Lung (tissue), 12 donors: ENCODE measurements around the gene ACSS2. TPM values are rescaled to one million over a fixed set of nuclear protein-coding genes. Genes with fewer than 3 reads are reported as not detected.

ENCODE experiments used
- ATAC-seq: fragments of 200-7000 bp; cut with Tn5 transposase; one replicate; pipeline ENCODE4 v1.9.1; 2020; ENCODE audit warnings: moderate number of reproducible peaks; ENCODE audit not compliant: insufficient read depth, low FRiP score
- DNase-seq, 3 donors: peaks; one replicate each; pipeline ENCODE4 v3.0.0-alpha.2; 2013 to 2017
- H3K27ac ChIP-seq, 2 donors: one replicate each; pipeline ENCODE4 v1.5.1; 2013; ENCODE audit warnings: mild to moderate bottlenecking in 2 of 2, moderate library complexity in 2 of 2, control low read depth in 1 of 2, inconsistent platforms in 1 of 2, low read depth in 1 of 2, low read length in 1 of 2
- H3K27me3 ChIP-seq, 3 donors: one replicate each; pipeline ENCODE4 v1.5.1; 2013; ENCODE audit warnings: low read length in 2 of 3; ENCODE audit not compliant: control insufficient read depth in 3 of 3, insufficient read depth in 3 of 3
- H3K36me3 ChIP-seq, 4 donors: one replicate each; pipeline ENCODE4 v1.5.1; 2013; ENCODE audit warnings: low read length in 4 of 4, mild to moderate bottlenecking in 1 of 4, moderate library complexity in 1 of 4; ENCODE audit not compliant: control insufficient read depth in 4 of 4, insufficient read depth in 4 of 4
- H3K4me1 ChIP-seq, 5 donors: one replicate each; pipeline ENCODE4 v1.5.1; 2013; ENCODE audit warnings: low read length in 5 of 5, mild to moderate bottlenecking in 2 of 5, moderate library complexity in 1 of 5; ENCODE audit not compliant: control insufficient read depth in 5 of 5, insufficient read depth in 5 of 5
- H3K4me3 ChIP-seq: one replicate; pipeline ENCODE4 v1.5.1; 2013; ENCODE audit warnings: mild to moderate bottlenecking, control low read depth, moderate library complexity
- H3K9ac ChIP-seq, 2 donors: one replicate each; pipeline ENCODE4 v1.5.1; 2013; ENCODE audit warnings: low read length in 2 of 2, control low read depth in 1 of 2; ENCODE audit not compliant: insufficient read depth in 1 of 2
- H3K9me3 ChIP-seq, 4 donors: one replicate each; pipeline ENCODE4 v1.5.1; 2013; ENCODE audit warnings: low read length in 3 of 4, mild to moderate bottlenecking in 1 of 4, moderate library complexity in 1 of 4; ENCODE audit not compliant: control insufficient read depth in 4 of 4, insufficient read depth in 3 of 4
- WGBS, 2 donors: extraction: QIAGEN DNeasy Blood & Tissue Kit; methylation state at CpG; one replicate each; pipeline ENCODE4 v1.1.7; 2013; 5-methylcytosine and 5-hydroxymethylcytosine counted together
- polyA plus RNA-seq, 2 donors: library from polyadenylated mRNA; stranded (reverse); fragments of 200-250 nt; gene quantifications; one replicate each; pipeline ENCODE4 v1.2.1, GENCODE V29; 2013
- total RNA-seq, 2 donors: library from RNA; depleted of rRNA in 1 of 2; stranded (reverse); fragments of >200 nt in 1 of 2; gene quantifications; one replicate each; pipeline ENCODE4 v1.2.1, GENCODE V29; 2014 to 2021
- TF ChIP-seq, protein P1 (sequence below): IDR thresholded peaks from 2 replicates; pipeline ENCODE4 v1.5.1; 2012; ENCODE audit warnings: mild to moderate bottlenecking; ENCODE audit errors: control extremely low read depth, extremely low read depth
- donor health status: control.
- donor health status: control.
- donor health status: Bipolar disorder and iron deficiency.
- donor health status: healthy.
- donor health status: DM: yes; HTN: yes; CAD: no.

Gene ACSS2
- total and polyA plus RNA-seq, 4 donors = 69.7 to 300 (median 161) TPM

DNA sequence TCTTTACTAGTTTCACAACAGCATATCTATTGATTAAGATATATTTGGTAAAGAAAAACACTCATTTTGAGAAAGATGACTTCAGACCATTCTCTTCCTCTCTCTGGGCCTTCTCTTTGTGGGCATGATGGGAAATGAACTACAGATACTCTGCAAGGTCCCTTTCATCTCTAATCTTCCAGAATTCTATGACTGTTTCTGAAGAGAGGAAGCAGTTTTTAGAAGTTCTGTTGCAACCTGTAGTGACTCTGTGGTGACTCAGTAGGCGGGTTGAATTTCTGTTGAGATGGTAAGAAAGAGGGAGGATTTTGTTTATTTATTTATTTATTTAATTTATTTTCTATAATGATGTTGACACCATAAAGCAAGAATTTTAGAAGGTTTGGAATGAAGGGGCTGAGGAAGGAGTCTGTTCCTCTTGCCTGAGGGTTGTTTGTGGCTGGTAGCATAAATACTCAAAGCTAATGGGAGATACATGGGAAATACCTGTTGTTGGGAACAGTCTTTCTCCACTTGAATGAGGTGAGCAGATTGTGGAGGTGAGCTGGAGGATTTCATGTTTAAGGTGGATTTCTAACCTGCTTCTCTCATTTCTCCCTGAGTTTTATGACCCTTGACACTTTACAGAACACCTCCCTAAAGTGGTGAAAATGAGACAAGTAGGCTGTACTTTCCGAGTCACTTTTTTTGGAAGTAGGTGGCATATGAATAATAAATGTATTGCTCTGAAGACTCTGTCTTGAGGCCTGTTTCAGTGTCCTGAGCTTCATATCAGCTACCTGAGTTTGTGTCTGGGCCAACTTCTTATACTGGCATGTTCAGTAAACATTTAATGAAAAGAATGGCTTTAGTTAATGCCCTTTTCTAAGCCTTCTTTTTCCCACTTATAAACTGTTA lies 15.0 kb downstream of the ACSS2 start:
- Histone ChIP-seq H3K9ac (no peak overlapping the region), H3K36me3 (peaks cover 0 to 2% (median 1%) of the 10 kb centered on the region in 4 donors), H3K4me3 (no peak overlapping the region), H3K4me1 (peaks cover 0 to 20% (median 0%) of the 10 kb centered on the region in 5 donors), H3K27ac (peak overlapping the region in 1 of 2 donors; percentile 45), H3K9me3 (no peaks in the 10 kb centered on the region), H3K27me3 (no peaks in the 10 kb centered on the region)
- ATAC-seq (no peak), DNase-seq (no peak)
- WGBS, 2 donors = 53 to 65% methylated on average over 2 of the region's 2 CpGs
- TF ChIP-seq, protein P1, sequence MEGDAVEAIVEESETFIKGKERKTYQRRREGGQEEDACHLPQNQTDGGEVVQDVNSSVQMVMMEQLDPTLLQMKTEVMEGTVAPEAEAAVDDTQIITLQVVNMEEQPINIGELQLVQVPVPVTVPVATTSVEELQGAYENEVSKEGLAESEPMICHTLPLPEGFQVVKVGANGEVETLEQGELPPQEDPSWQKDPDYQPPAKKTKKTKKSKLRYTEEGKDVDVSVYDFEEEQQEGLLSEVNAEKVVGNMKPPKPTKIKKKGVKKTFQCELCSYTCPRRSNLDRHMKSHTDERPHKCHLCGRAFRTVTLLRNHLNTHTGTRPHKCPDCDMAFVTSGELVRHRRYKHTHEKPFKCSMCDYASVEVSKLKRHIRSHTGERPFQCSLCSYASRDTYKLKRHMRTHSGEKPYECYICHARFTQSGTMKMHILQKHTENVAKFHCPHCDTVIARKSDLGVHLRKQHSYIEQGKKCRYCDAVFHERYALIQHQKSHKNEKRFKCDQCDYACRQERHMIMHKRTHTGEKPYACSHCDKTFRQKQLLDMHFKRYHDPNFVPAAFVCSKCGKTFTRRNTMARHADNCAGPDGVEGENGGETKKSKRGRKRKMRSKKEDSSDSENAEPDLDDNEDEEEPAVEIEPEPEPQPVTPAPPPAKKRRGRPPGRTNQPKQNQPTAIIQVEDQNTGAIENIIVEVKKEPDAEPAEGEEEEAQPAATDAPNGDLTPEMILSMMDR = no peak

DNA sequence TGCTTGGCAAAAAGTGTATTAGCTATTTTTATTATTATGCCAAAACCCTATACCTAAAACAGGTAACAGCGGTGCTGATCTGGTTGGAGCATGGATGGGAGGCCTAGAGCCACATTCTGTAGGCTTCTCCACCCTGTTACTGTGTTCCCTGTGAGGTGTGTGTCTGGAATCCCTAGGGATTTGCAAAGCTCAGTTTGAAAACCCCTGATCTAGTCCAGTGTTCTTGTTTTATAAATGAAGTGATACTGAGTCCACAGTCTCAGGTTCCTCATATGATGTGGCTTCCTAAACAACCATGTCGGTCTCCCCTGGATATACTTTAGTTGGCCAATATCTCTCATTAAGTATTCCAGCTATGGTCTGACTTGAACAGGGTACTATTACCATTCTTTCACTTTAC lies 16.3 kb downstream of the ACSS2 start:
- no peak for ATAC-seq

GRCh38 chr20:34894723-34895122 lies 18.3 kb downstream of the ACSS2 start:
- Histone ChIP-seq H3K4me1 (peaks cover 0 to 20% (median 0%) of the 10 kb centered on the region in 5 donors), H3K27me3 (no peaks in the 10 kb centered on the region), H3K9ac (no peak overlapping the region), H3K4me3 (no peak overlapping the region), H3K36me3 (peaks cover 0 to 2% (median 1%) of the 10 kb centered on the region in 4 donors), H3K9me3 (no peaks in the 10 kb centered on the region), H3K27ac (no peak overlapping the region)
- TF ChIP-seq, protein P1 = no peak
- DNase-seq = no peak
- WGBS, 2 donors = 32 to 59% methylated on average over 1 of the region's 1 CpG
- no peak for ATAC-seq

More for the DNA sequence above, 16.3 kb downstream of the ACSS2 start:
- DNase-seq = no peak
- Histone ChIP-seq H3K27me3 (no peaks in the 10 kb centered on the region), H3K36me3 (peaks cover 0 to 2% (median 1%) of the 10 kb centered on the region in 4 donors), H3K4me1 (peaks cover 0 to 20% (median 0%) of the 10 kb centered on the region in 5 donors), H3K27ac (no peak overlapping the region), H3K9ac (no peak overlapping the region), H3K4me3 (no peak overlapping the region), H3K9me3 (no peaks in the 10 kb centered on the region)
- TF ChIP-seq, protein P1 = no peak
- WGBS, 2 donors = 67 to 87% methylated on average over 2 of the region's 2 CpGs
